ENCODE measurements around the gene LGI4.
"Not testable (repeated sequence)": the region's sequence is repeated elsewhere in the genome, so short reads cannot be mapped to it uniquely, and the experiment has no call there.

LGI4 gene

GRCh38 chr19:35106898-35107541, 27.8 kb downstream of the LGI4 start:
- TF ChIP-seq CTCF (IDR thresholded peaks at IDR 0.05; ENCODE audit: low read depth, low read length, missing control alignments) = no peak
- no peak for DNase-seq (ENCODE audit: low read depth)
- H3K4me3 ChIP-seq (ENCODE audit: low read depth, low read length) = no peak overlapping the region
- in situ Hi-C loops (cut with HindIII; ENCODE audit: low sequenced_read_pairs) = no loop called here

GRCh38 chr19:35106291-35106583, 28.6 kb downstream of the LGI4 start:
- in situ Hi-C loops (cut with HindIII; ENCODE audit: low sequenced_read_pairs) = no loop called here
- no peak overlapping the region for H3K4me3 ChIP-seq (ENCODE audit: low read depth, low read length)
- DNase-seq (ENCODE audit: low read depth) = no peak
- no peak for TF ChIP-seq CTCF (IDR thresholded peaks at IDR 0.05; ENCODE audit: low read depth, low read length, missing control alignments)

- in situ Hi-C loops (cut with HindIII; ENCODE audit: low sequenced_read_pairs) = no loop called here
- no peak for DNase-seq (ENCODE audit: low read depth)
- no peak overlapping the region for H3K4me3 ChIP-seq (ENCODE audit: low read depth, low read length)
- TF ChIP-seq CTCF (IDR thresholded peaks at IDR 0.05; ENCODE audit: low read depth, low read length, missing control alignments) = no peak
These were observed 29.2 kb downstream of the LGI4 start for GRCh38 chr19:35105411-35106290.

GRCh38 chr19:35105047-35105410, 29.8 kb downstream of the LGI4 start:
- no peak for TF ChIP-seq CTCF (IDR thresholded peaks at IDR 0.05; ENCODE audit: low read depth, low read length, missing control alignments)
- no peak overlapping the region for H3K4me3 ChIP-seq (ENCODE audit: low read depth, low read length)
- DNase-seq (ENCODE audit: low read depth) = no peak
- in situ Hi-C loops (cut with HindIII; ENCODE audit: low sequenced_read_pairs) = no loop called here

GRCh38 chr19:35104361-35104760, 30.5 kb downstream of the LGI4 start:
- no peak for TF ChIP-seq CTCF (IDR thresholded peaks at IDR 0.05; ENCODE audit: low read depth, low read length, missing control alignments)
- no peak for DNase-seq (ENCODE audit: low read depth)
- no peak overlapping the region for H3K4me3 ChIP-seq (ENCODE audit: low read depth, low read length)
- in situ Hi-C loops (cut with HindIII; ENCODE audit: low sequenced_read_pairs) = no loop called here

- H3K4me3 ChIP-seq (ENCODE audit: low read depth, low read length); in situ Hi-C loops (cut with HindIII; ENCODE audit: low sequenced_read_pairs); DNase-seq (ENCODE audit: low read depth): not testable (repeated sequence)
These were observed 31.2 kb downstream of the LGI4 start for GRCh38 chr19:35103614-35104013.

GRCh38 chr19:35101949-35102348, 32.9 kb downstream of the LGI4 start:
- H3K4me3 ChIP-seq (ENCODE audit: low read depth, low read length); DNase-seq (ENCODE audit: low read depth); in situ Hi-C loops (cut with HindIII; ENCODE audit: low sequenced_read_pairs): not testable (repeated sequence)

Data from astrocyte of the cerebellum (primary cell).